WI38 (cell line): Measurements from ENCODE around the gene ARPC3.
"Not testable (repeated sequence)": the region's sequence is repeated elsewhere in the genome, so short reads cannot be mapped to it uniquely, and the experiment has no call there.

Source experiments
- H3K4me3 ChIP-seq: 2 replicates; pipeline ENCODE4 v1.5.1; 2011; ENCODE audit warnings: low read depth, mild to moderate bottlenecking, control low read depth, low read length
- CTCF ChIP-seq: IDR thresholded peaks from 2 replicates; pipeline ENCODE4 v1.5.1; 2012; ENCODE audit warnings: low read depth, mild to moderate bottlenecking, control low read depth, low read length

Gene ARPC3

DNA sequence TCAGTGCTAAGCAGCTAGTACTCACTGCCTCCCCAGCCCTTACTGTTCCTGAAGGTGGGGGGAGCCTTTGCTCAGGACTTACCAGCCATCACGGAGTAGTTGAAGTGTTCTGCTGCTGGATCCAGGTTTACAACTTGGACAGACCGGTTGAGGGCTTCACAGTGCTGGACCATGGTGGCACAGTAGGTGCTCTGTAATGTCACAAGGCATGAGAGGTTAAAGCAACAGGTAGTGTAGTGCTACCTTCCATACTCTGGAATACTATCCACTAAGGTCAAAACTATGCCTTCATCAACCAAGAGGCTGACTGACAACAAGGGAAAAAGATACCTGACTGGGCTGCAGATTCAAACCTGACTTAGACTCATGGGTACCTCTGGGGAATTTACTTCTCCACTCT, 14.9 kb upstream of the ARPC3 start:
- H3K4me3 ChIP-seq, result no peak overlapping the region
- no peak for TF ChIP-seq CTCF

GRCh38 chr12:110461189-110461588, 11.1 kb upstream of the ARPC3 start:
- not testable (repeated sequence) for H3K4me3 ChIP-seq

- no peak overlapping the region for H3K4me3 ChIP-seq
- TF ChIP-seq CTCF, result no peak
Measured at GRCh38 chr12:110458756-110459155, 8.6 kb upstream of the ARPC3 start.

GRCh38 chr12:110453569-110454296, 3.6 kb upstream of the ARPC3 start:
- no peak for TF ChIP-seq CTCF
- no peak overlapping the region for H3K4me3 ChIP-seq

DNA sequence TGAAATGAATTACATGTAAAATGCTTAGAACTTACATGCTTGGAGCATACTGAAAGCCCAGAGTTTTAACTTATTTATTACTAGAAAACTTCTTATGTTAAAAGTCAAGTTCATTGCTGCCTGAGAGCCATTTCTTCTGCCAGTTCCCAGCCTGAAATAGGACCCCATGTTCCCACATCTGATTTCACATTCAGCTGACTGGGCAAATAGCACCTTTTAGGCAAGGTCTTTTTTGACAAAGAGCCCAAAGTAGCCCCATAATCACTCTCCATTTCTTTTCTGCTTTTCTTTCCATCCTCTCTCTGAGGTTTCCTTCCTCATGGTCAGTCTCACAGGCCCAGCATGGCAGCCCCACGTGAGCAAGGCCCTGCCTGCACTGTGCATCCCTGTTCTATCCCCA, 1.1 kb upstream of the ARPC3 start:
- no peak for TF ChIP-seq CTCF
- H3K4me3 ChIP-seq, result no peak overlapping the region

GRCh38 chr12:110444455-110444854, 5.7 kb downstream of the ARPC3 start:
- no peak overlapping the region for H3K4me3 ChIP-seq
- TF ChIP-seq CTCF, result no peak

DNA sequence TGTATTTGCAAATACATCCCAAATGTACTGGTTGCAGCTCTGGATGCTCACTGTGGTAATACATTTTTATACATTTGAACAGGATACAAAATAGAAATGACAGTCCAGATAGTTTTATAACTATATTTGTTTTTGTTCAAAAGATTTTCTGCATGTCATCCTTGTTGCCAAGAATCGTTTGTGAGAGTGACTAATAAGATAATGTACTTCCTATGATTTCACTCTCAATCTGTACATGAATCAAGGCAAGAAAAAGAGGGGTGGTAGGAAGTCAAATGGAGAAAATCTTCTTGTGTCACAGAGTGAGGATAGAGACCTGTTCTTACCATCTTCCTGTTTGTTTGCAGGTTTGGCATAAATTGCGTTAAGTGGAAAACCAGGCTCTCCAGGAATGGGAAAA, 13.9 kb downstream of the ARPC3 start:
- no peak for TF ChIP-seq CTCF
- no peak overlapping the region for H3K4me3 ChIP-seq

- H3K4me3 ChIP-seq, result no peak overlapping the region; the same call in 1 of the 2 replicates
Measured at GRCh38 chr12:110431957-110432587, 18.1 kb downstream of the ARPC3 start.

GRCh38 chr12:110429676-110430075, 20.5 kb downstream of the ARPC3 start:
- not testable (repeated sequence) for H3K4me3 ChIP-seq

More at GRCh38 chr12:110431957-110432587, 18.1 kb downstream of the ARPC3 start:
- TF ChIP-seq CTCF, result no peak
